ENCODE measurements around the gene LRRC3. TPM values are rescaled to one million over a fixed set of nuclear protein-coding genes. Genes with fewer than 3 reads are reported as not detected.

Gene LRRC3
- polyA plus RNA-seq, 1 donor (not counting 4 experiments of a cell fraction or from before 2014, with no cell fraction given): 1.4 TPM

DNA sequence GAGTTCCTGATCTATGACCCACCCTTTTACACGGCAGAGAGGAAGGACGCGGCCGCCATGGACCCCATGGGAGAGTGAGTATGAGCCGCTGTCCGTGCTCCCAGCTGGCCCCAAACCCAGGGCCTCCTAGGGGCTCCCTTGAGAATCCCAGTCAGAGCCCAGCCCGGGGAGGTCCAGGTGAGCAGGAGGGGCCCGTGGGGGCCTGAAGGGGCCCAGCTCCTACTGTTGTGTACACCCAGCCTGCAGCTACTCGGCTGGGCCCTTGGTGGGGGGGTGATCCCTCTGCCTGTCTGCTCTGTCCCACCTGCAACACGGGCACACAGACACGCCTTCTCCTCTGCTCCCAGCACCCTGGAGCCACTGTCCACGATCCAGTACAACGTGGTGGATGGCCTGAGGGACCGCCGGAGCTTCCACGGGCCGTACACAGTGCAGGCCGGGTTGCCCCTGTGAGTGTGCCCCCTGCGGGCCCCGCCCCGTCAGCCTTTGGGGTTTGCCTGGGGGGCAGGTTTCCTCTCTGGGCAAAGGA lies 28.6 kb upstream of the LRRC3 start:
- no peaks in the 10 kb centered on the region for H4K20me1 ChIP-seq (ENCODE audit: control insufficient read depth, extremely low read depth, insufficient read depth, low read length)
- no peaks in the 10 kb centered on the region for H3K9me1 ChIP-seq (ENCODE audit: control insufficient read depth, extremely low read depth, insufficient read depth, low read length)
- H3K36me3 ChIP-seq (ENCODE audit: control insufficient read depth in 2 of 2, extremely low read depth in 1 of 2, insufficient read depth in 2 of 2, low read length in 2 of 2): no peaks in the 10 kb centered on the region
- no peaks in the 10 kb centered on the region for H3K79me2 ChIP-seq (ENCODE audit: control insufficient read depth, insufficient read depth, low read length)
- FAIRE-seq (no peak), DNase-seq (ENCODE audit: low read depth, low spot score) (no peak)
- no peak overlapping the region for H3K27ac ChIP-seq (ENCODE audit: control insufficient read depth, insufficient read depth, low read length)
- H3K4me2 ChIP-seq (ENCODE audit: control insufficient read depth, extremely low read depth, insufficient read depth, low read depth, low read length): no peak overlapping the region
- H3K9ac ChIP-seq (ENCODE audit: control insufficient read depth, extremely low read depth, insufficient read depth, low read length): no peak overlapping the region
- dilution Hi-C loops (cut with MboI; ENCODE audit: extremely low pct_ligation_motif_present, low sequenced_read_pairs): no loop called here
- H3K4me1 ChIP-seq (ENCODE audit: control insufficient read depth, extremely low read depth, insufficient read depth, low read length): no peaks in the 10 kb centered on the region
- TF ChIP-seq, protein P1, sequence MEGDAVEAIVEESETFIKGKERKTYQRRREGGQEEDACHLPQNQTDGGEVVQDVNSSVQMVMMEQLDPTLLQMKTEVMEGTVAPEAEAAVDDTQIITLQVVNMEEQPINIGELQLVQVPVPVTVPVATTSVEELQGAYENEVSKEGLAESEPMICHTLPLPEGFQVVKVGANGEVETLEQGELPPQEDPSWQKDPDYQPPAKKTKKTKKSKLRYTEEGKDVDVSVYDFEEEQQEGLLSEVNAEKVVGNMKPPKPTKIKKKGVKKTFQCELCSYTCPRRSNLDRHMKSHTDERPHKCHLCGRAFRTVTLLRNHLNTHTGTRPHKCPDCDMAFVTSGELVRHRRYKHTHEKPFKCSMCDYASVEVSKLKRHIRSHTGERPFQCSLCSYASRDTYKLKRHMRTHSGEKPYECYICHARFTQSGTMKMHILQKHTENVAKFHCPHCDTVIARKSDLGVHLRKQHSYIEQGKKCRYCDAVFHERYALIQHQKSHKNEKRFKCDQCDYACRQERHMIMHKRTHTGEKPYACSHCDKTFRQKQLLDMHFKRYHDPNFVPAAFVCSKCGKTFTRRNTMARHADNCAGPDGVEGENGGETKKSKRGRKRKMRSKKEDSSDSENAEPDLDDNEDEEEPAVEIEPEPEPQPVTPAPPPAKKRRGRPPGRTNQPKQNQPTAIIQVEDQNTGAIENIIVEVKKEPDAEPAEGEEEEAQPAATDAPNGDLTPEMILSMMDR (optimal IDR thresholded peaks at IDR 0.05 in 1 of 3, IDR thresholded peaks at IDR 0.05 in 1 of 3, conservative IDR thresholded peaks at IDR 0.05 in 1 of 3; ENCODE audit: extremely low read depth in 1 of 3, insufficient read depth in 2 of 3, low read length in 3 of 3): no peak
- no peak for TF ChIP-seq EZH2 (IDR thresholded peaks at IDR 0.05; ENCODE audit: low read length)
- no peak overlapping the region for H2AFZ ChIP-seq (ENCODE audit: control insufficient read depth, low read length)
- peaks cover 4% of the 10 kb centered on the region for H3K9me3 ChIP-seq (ENCODE audit: control insufficient read depth, low read depth, low read length)
- no peak overlapping the region for H3K4me3 ChIP-seq (ENCODE audit: control insufficient read depth in 2 of 3, extremely low read depth in 1 of 3, insufficient read depth in 2 of 3, low read depth in 1 of 3, low read length in 3 of 3)
- no peaks in the 10 kb centered on the region for H3K27me3 ChIP-seq (ENCODE audit: control insufficient read depth, extremely low read depth, insufficient read depth, low read length)

DNA sequence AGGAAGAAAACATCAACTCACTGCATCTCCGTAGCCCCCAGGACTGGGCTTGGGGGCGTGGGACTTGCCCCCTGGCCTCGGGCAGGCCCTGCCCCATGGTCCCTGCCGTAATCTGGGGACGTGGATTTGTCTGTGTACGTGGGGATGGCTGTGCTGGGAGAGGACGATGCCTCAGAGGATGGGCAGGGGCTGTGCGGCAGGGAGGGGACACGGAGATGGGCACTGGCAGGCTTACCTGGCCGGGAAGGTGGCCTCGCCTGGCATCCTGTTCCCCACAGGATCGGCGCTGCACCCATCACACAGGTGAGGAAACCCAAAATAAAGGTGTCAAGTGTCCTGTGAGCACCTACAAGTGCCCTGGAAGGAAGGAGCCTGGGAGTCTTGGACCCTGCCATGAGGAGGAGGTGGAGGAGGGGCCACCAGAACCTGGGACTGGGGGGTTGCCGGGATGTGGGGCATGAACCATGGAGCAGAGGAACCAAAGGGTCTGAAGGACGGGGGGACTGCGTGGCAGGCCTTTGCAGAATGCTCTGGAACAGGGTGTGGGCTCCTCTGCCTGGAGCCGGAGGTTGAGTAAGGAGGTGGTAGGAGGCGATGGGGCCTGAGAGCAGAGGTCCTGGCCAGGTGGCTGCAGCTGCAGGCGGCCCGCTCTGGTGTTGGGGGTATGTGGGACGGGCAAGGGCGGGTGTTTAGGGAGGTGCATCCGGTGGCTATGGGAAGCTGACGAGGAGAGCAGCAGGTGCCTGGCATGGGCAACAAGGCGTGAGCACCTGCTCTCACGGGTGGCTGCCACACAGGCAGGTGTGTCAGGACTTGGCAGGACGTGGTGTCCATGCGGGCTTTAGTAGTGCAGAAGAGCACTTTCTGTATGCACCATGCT lies 27.8 kb upstream of the LRRC3 start:
- FAIRE-seq (no peak), DNase-seq (ENCODE audit: low read depth, low spot score) (no peak)
- no peaks in the 10 kb centered on the region for H4K20me1 ChIP-seq (ENCODE audit: control insufficient read depth, extremely low read depth, insufficient read depth, low read length)
- no peak overlapping the region for H2AFZ ChIP-seq (ENCODE audit: control insufficient read depth, low read length)
- H3K4me3 ChIP-seq (ENCODE audit: control insufficient read depth in 2 of 3, extremely low read depth in 1 of 3, insufficient read depth in 2 of 3, low read depth in 1 of 3, low read length in 3 of 3): no peak overlapping the region
- no peaks in the 10 kb centered on the region for H3K36me3 ChIP-seq (ENCODE audit: control insufficient read depth in 2 of 2, extremely low read depth in 1 of 2, insufficient read depth in 2 of 2, low read length in 2 of 2)
- H3K9ac ChIP-seq (ENCODE audit: control insufficient read depth, extremely low read depth, insufficient read depth, low read length): no peak overlapping the region
- H3K79me2 ChIP-seq (ENCODE audit: control insufficient read depth, insufficient read depth, low read length): no peaks in the 10 kb centered on the region
- H3K4me2 ChIP-seq (ENCODE audit: control insufficient read depth, extremely low read depth, insufficient read depth, low read depth, low read length): no peak overlapping the region
- H3K4me1 ChIP-seq (ENCODE audit: control insufficient read depth, extremely low read depth, insufficient read depth, low read length): no peaks in the 10 kb centered on the region
- no peaks in the 10 kb centered on the region for H3K9me1 ChIP-seq (ENCODE audit: control insufficient read depth, extremely low read depth, insufficient read depth, low read length)
- dilution Hi-C loops (cut with MboI; ENCODE audit: extremely low pct_ligation_motif_present, low sequenced_read_pairs): no loop called here
- H3K9me3 ChIP-seq (ENCODE audit: control insufficient read depth, low read depth, low read length): peaks cover 4% of the 10 kb centered on the region
- H3K27ac ChIP-seq (ENCODE audit: control insufficient read depth, insufficient read depth, low read length): no peak overlapping the region
- no peaks in the 10 kb centered on the region for H3K27me3 ChIP-seq (ENCODE audit: control insufficient read depth, extremely low read depth, insufficient read depth, low read length)
- TF ChIP-seq EZH2 (IDR thresholded peaks at IDR 0.05; ENCODE audit: low read length): no peak
- TF ChIP-seq, protein P1 (optimal IDR thresholded peaks at IDR 0.05 in 1 of 3, IDR thresholded peaks at IDR 0.05 in 1 of 3, conservative IDR thresholded peaks at IDR 0.05 in 1 of 3; ENCODE audit: extremely low read depth in 1 of 3, insufficient read depth in 2 of 3, low read length in 3 of 3): no peak
